ENCODE data around the gene SH3RF3. TPM values are rescaled to one million over a fixed set of nuclear protein-coding genes. Genes with fewer than 3 reads are reported as not detected.

SH3RF3 gene
- total RNA-seq, 1 donor from 2014 or later: 0.23 TPM

GRCh38 chr2:109258376-109258775 lies 129.4 kb downstream of the SH3RF3 start:
- intact Hi-C loops (cut with micrococcal nuclease): no loop called here

- intact Hi-C loops (cut with micrococcal nuclease): no loop called here
These were observed 130.0 kb downstream of the SH3RF3 start for GRCh38 chr2:109258905-109259540.

DNA sequence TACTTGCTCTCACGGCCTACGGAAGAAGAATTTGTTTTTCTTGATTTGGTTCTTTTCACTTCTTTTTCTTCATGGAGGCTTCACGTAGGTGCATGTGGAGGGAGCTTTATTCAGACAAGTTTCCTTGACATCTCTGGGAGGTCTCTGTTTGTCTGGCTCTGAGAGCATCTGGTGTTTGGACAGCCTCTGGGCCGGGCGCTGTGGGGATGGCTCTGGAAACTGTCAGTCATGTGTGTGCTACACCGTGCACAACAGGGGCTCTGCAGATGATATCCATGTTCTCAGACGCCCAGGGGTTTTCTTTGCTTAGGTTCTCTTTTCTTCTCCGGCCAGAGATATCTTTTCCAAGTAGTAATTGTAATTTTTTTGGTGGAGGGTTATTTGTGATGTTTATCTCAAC lies 130.7 kb downstream of the SH3RF3 start:
- intact Hi-C loops (cut with micrococcal nuclease): no loop called here

DNA sequence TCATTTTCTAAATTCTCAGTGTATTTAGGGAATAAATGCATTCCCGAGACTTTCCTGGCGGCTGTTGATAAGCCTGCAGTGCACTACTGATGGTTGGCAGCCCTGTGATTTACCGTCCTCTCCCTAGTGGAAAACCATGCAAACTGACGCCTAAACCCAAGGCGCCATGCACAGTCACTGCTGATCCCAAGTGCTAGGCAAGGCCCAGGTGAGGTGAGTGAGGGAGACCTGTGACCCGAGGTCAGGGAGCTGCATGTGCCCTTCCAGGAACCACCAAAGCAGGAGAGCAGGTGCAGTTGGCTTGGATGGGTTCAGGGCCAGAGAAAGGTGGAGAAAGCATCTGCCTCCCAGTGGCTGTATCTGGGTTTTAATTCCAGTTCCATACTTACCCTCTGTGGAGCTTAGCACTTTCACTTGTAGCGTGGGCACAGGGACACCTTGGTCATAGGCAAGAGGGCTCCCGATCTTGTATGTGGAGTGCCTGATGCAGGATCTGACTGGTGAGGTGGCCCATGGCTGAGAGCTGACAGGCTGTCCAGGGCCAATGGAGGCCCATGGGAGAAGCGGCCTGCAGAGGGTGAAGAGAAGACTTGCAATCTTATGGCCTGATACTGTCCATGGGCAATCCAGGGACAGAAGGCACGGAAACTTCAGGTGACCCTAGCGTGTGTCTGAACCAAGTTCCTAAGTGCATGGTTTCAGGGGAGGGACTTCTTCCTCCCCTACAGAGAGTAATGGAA lies 131.3 kb downstream of the SH3RF3 start:
- intact Hi-C loops (cut with micrococcal nuclease): no loop called here

DNA sequence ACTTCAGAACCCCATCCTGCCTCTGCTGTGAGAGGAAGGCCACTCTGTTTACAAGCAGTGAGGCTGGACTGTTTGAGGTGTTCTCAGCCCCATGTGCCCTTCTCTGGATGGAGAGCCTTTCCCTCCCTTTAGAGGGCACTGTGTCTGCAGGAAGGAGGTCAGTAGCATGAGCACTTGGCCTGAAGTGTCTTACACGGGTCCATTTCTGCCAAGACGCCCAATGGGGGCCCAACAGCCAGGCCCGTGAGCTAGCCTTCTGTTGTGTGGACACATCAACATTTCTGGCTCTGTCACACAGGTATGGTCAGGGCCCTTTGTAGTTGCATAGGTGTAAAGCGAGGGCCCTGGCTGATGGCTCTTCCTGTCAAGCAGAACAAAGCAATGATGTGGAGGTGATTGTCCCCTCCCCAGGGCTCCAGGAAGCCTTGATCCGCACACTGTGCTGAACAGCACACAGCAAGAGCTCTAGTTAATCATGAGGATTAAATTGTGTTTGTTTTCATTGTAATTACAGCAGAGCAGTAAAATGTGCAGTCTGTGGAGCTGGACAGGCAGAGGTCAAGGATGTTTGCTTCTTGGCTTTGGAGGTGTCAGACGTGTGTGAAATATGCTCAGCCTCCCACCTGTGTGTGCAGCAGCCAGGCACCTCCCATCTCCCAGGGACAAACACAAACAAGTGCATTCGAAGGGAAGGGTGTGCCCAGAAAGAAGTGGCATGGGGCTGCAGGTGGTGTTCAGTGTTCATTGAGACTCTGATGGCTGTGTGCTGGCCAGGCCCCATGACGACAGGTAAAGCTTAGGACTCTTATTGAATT lies 132.1 kb downstream of the SH3RF3 start:
- intact Hi-C loops (cut with micrococcal nuclease): no loop called here

DNA sequence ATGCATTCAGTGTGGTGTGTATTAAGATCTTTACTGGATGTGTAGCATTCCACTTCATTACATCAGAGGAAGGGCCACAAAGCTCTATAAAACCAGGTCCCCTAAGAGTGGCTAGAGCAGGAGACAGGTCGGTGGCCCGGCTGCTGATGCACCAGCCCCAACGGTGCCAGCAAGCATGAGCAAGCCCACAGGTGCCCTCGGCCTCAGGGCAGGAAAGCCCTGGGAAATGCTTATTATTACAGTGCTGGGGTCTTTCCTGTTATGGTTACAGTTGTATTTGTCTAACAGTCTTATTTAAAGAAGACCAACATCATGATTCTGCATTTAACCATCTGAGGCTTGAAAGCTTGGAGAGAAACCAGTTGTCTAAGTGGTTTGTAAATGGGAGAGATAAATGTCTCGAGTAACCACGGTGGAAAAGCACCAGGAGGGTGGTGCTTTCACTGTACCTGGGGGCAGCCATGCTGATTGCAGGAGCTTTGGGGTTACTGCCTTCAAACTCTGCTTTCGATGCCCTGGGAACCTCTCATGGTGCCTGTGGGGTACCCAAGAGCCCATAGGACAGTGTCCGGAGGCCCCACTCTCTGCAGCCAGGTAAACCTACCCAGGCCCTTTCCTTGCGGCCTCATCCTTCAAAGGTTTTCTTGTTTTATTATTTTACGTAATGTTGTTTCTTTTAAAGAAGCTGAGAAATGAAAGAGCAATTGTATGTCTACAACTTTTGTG lies 133.1 kb downstream of the SH3RF3 start:
- intact Hi-C loops (cut with micrococcal nuclease): no loop called here

DNA sequence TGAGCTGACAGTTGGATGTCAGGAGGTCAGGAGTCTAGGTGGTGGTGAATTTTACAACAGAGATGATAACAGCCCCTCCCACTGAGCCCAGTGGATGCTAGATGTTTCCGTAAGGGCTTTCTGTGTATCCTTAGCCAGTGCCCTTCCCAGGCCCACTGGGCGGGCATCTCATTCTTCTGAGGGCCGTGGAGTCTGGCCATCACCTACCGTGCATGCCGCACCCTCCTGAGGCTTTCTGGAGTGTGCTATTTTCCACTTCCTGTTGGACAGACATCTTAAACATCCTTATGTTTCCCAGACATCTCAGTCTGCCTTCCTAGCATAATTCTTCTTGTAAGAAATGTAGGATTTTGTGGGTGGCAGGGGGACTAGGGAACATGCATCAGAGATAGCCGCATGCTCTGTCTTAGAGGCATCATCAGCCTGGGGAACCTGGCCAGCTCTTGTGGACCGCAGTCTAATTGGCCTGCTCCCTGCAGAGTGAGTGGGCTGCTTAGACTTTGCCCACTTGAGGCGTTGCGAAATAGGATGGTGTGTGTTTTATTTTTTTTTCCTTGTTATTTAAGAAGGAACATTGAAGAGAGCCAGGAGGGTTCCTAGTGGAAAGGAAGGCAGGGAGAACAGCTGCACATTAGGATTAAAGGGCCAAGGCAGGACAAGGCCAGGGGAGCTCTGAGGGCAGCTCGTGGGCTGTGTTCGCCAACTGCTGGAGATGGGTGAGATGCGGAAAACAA lies 135.8 kb downstream of the SH3RF3 start:
- intact Hi-C loops (cut with micrococcal nuclease): no loop called here

GRCh38 chr2:109265369-109265768 lies 136.4 kb downstream of the SH3RF3 start:
- intact Hi-C loops (cut with micrococcal nuclease): no loop called here

DNA sequence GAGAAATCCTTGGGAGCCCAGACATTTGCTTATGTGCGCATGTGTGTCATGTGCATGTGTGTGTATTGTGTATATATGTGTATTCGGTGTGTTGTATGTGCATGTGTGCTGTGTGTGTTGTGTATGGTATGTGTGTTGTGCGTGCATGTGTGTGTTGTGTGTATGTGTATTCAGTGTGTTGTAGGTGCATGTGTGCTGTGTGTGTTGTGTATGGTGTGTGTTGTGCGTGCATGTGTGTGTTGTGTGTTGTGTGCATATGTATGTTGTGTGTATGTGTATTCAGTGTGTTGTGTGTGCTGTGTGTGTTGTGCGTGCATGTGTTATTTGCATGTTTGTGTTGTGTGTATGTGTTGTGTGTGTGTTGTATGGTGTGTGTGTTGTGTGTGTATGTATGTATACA lies 136.9 kb downstream of the SH3RF3 start:
- intact Hi-C loops (cut with micrococcal nuclease): no loop called here

DNA sequence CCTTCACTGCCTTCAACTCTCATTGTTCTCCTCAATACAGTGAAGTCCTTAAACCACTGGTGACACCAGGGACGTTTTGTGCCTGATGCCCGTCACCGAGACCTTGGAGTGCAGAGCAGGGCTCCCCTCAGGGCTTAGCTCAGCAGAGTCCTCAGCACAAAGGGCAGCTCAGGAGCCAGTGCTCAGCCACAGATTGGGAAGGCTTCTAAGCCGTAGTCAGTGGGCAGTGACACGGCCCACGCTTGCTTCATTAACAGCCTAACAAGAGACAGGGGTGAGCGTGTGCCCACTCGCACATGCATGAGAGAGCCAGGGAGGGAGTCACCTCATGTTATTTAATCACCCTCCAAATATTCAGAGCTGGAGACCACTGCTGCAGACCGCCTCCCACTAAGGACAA lies 137.5 kb downstream of the SH3RF3 start:
- intact Hi-C loops (cut with micrococcal nuclease): no loop called here

DNA sequence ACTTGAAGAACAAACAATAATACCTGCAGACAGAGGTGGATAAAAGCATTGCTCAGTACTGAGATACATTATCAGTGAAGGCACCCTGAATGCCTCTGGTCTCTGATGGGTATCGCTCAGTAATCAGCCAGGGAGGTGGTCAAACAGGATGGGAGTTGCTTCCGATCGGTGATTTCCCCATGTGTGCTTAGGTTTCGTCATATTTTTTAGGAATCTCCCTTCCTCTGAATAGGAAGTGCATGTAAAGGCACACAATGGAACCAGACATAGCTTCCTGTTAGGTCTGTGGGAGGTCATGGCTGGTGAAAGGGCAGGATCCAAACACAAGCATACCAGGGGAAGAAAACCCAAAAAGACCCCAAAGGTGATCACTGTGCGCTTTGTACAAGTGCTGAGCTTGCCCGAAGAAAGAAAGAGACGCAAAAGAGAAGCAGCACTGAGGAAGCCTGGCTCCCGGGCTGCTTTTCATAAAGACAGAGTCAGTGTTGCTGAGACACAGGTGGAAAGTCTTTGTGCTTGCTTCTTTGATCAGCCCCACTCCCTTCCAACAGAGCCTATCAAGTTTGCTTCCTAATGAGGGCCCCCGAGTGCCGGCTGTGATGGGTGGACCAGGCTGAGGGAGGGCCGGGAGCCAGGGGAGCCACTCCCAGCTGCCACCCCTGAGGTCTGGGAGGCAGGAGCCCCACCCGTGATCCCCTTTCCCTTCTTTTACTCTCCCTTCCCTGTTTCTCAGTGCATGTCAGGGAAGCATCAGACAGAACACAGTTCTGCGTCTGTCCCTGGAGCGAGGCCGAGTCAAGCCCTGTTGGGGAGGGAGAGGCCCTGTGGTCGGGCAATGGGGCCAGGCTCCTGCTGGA lies 138.2 kb downstream of the SH3RF3 start:
- intact Hi-C loops (cut with micrococcal nuclease): no loop called here

GRCh38 chr2:109268916-109269315 lies 139.9 kb downstream of the SH3RF3 start:
- intact Hi-C loops (cut with micrococcal nuclease): no loop called here

GRCh38 chr2:109269706-109270504 lies 140.9 kb downstream of the SH3RF3 start:
- intact Hi-C loops (cut with micrococcal nuclease): no loop called here

- intact Hi-C loops (cut with micrococcal nuclease): no loop called here
These were observed 141.7 kb downstream of the SH3RF3 start for GRCh38 chr2:109270505-109271312.

GRCh38 chr2:109271920-109272319 lies 142.9 kb downstream of the SH3RF3 start:
- intact Hi-C loops (cut with micrococcal nuclease): no loop called here

DNA sequence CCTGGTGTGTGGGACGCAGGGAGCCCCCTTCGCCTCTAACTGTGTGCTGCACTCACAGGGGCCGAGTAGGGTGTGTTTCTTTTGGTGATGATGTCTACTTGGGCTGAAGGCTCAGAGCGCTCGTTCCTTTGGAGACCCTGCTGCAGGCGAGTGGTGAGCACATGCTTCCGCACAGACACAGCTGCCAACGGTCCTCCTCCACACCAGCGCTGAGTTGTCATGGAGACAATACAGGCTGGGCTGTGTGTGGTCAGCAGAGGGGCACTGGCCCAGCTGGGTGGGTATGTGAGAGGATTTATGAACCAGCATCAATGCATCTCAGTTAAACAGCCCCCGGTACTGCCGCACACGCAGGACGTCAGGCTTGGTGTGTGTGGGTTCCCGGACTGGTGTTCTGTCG lies 143.5 kb downstream of the SH3RF3 start:
- intact Hi-C loops (cut with micrococcal nuclease): no loop called here

DNA sequence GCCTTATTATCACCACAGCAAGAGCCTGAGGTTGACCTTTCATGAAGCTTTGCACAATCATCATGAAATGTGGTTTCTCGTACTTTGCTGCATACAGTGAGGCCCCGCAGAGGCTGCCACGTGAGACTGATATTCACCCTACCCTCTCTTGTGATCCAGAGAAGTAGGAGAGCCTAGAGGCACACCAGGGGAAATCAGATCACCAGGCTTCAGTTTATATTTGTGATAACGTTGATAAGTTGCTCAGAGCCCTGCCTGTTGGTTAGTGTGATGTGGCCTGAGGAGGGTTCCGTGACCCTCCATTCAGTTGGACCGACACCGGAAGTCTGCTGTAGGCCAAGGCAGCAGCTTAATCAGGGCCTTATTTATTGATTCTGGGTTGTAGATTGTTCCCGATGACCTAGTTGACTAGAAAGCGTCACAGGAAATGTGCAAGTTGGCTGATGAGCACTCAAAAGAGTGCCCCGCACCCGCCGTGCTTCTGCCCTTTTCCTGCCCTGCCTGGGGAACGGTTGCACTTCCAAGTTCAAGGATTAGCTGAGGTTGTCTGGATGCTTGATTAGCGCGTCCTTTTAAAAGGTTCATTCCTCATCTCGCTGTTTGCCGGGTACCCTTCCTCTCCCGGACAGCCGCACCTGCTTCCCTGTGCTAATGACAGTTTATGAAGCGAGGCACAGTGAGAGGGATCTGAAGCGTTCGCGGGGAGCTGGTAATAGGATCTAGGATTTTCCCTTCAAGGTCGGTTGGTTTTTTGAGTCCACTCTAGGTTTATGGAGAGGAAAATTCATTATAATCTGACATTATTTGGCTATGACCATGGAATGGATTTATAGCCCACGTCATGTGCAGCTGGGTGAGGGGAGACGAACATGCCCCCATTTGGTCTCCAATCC lies 146.4 kb downstream of the SH3RF3 start:
- intact Hi-C loops (cut with micrococcal nuclease): no loop called here

All from T-helper 2 cell treated with Interferon-gamma antibody and Interleukin-4, amounts not matched to agents 100 ng/mL and 5 ng/mL, for 36 hours (primary cell).